ENCODE data around the gene ZNF473. TPM values are rescaled to one million over a fixed set of nuclear protein-coding genes. Genes with fewer than 3 reads are reported as not detected.

ZNF473 gene
- total RNA-seq, 3 donors from 2014 or later = 5.2 to 9.2 (median 6.0) TPM

- ATAC-seq (no peak), DNase-seq (no peak)
- no peaks in the 10 kb centered on the region for H3K9me3 ChIP-seq
- intact Hi-C loops (cut with DNase I, micrococcal nuclease) = no loop called here
- TF ChIP-seq CTCF (IDR thresholded peaks at IDR 0.05) = no peak
- peaks cover 11% of the 10 kb centered on the region for H3K36me3 ChIP-seq (ENCODE audit: low read depth)
- peaks cover 5% of the 10 kb centered on the region for H3K4me1 ChIP-seq (ENCODE audit: low read depth)
- no peak overlapping the region for H3K4me3 ChIP-seq
Measured at GRCh38 chr19:50000038-50000840, 25.6 kb upstream of the ZNF473 start.

GRCh38 chr19:50000841-50001557, 24.8 kb upstream of the ZNF473 start:
- Histone ChIP-seq H3K4me3 (no peak overlapping the region), H3K9me3 (no peaks in the 10 kb centered on the region), H3K4me1 (ENCODE audit: low read depth) (peaks cover 5% of the 10 kb centered on the region), H3K36me3 (ENCODE audit: low read depth) (peaks cover 11% of the 10 kb centered on the region)
- intact Hi-C loops (cut with DNase I, micrococcal nuclease) = no loop called here
- DNase-seq (no peak), ATAC-seq (no peak)
- no peak for TF ChIP-seq CTCF (IDR thresholded peaks at IDR 0.05)

- H3K4me3 ChIP-seq = no peak overlapping the region
- intact Hi-C loops (cut with DNase I, micrococcal nuclease) = no loop called here
- no peaks in the 10 kb centered on the region for H3K9me3 ChIP-seq
- ATAC-seq (no peak), DNase-seq (no peak)
- H3K36me3 ChIP-seq (ENCODE audit: low read depth) = peaks cover 11% of the 10 kb centered on the region
- peaks cover 5% of the 10 kb centered on the region for H3K4me1 ChIP-seq (ENCODE audit: low read depth)
- no peak for TF ChIP-seq CTCF (IDR thresholded peaks at IDR 0.05)
Measured at GRCh38 chr19:50001775-50002174, 24.0 kb upstream of the ZNF473 start.

- no peak for DNase-seq
- Histone ChIP-seq H3K4me3 (no peak overlapping the region), H3K36me3 (ENCODE audit: low read depth) (peaks cover 16% of the 10 kb centered on the region), H3K4me1 (ENCODE audit: low read depth) (peaks cover 5% of the 10 kb centered on the region), H3K9me3 (no peaks in the 10 kb centered on the region)
- TF ChIP-seq CTCF (IDR thresholded peaks at IDR 0.05) = no peak
- intact Hi-C loops (cut with DNase I, micrococcal nuclease) = no loop called here
- ATAC-seq = no peak
Measured at GRCh38 chr19:50002386-50002960, 23.3 kb upstream of the ZNF473 start.

- DNase-seq (no peak), ATAC-seq (no peak)
- H3K4me1 ChIP-seq (ENCODE audit: low read depth) = peaks cover 5% of the 10 kb centered on the region
- peaks cover 17% of the 10 kb centered on the region for H3K36me3 ChIP-seq (ENCODE audit: low read depth)
- intact Hi-C loops (cut with DNase I, micrococcal nuclease) = no loop called here
- no peak for TF ChIP-seq CTCF (IDR thresholded peaks at IDR 0.05)
- no peak overlapping the region for H3K4me3 ChIP-seq
- no peaks in the 10 kb centered on the region for H3K9me3 ChIP-seq
Measured at GRCh38 chr19:50003254-50003788, 22.5 kb upstream of the ZNF473 start.

Data from mucosa of descending colon (tissue), 3 donors.